ENCODE results near the gene MORN5. TPM values are rescaled to one million over a fixed set of nuclear protein-coding genes. Genes with fewer than 3 reads are reported as not detected.

Gene MORN5
- total and polyA plus RNA-seq, 2 experiments from 2014 or later: not detected

DNA sequence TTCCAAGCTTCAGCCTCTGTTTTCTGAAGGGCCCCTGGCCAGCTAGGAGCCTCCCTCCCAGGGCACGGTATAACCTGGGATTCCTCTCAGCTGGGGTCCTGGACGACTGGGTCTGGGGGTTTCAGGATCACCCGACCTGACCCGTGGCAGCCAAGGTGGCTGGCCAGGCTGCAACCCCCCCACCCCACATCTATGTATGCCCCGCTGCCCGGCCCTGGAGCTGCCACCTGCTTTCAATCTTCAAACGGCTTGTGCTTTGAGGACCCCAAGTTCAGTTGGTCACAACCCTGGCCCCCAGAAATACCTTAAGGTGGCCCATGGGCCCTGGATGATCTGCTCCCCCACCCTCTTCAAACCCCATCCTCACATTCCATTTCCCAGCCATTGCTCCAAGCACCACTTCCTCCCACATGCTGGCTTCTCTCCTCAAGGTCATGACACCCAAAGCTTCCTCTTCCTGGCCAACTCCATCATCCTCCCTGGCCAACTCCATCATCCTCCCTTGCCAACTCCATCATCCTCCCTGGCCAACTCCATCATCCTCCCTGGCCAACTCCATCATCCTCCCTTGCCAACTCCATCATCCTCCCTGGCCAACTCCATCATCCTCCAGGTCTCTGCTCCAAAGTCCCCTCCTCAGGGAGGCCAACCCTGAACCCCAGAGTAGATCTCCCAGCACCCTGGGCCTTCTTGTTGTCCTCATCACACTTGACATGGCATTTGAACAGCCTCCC, 49.4 kb upstream of the MORN5 start:
- Histone ChIP-seq H3K4me3 (no peak overlapping the region), H3K27ac (ENCODE audit: low read depth) (no peak overlapping the region), H3K36me3 (ENCODE audit: insufficient read depth) (no peaks in the 10 kb centered on the region), H3K9me2 (ENCODE audit: insufficient read depth) (0 out of 2 replicates have a peak, but pooled peaks cover 3% of the 10 kb centered on the region), H3K27me3 (ENCODE audit: insufficient read depth) (no peaks in the 10 kb centered on the region), H2AFZ (no peak overlapping the region), H3K79me2 (replicated peaks; ENCODE audit: insufficient read depth) (no peaks in the 10 kb centered on the region), H3F3A (replicated peaks; ENCODE audit: low read depth) (no peaks in the 10 kb centered on the region), H3K4me2 (no peak overlapping the region), H3K4me1 (ENCODE audit: insufficient read depth) (no peaks in the 10 kb centered on the region), H4K20me1 (replicated peaks; ENCODE audit: insufficient read depth) (no peaks in the 10 kb centered on the region)
- no peak for TF ChIP-seq NANOG (IDR thresholded peaks at IDR 0.05; ENCODE audit: borderline replicate concordance)
- TF ChIP-seq EZH2 (IDR thresholded peaks at IDR 0.05; ENCODE audit: low read depth, unreplicated experiment): no peak
- no peak for TF ChIP-seq ZNF331 (CRISPR knock-in tag; IDR thresholded peaks at IDR 0.05; ENCODE audit: low read depth)
- no peak for TF ChIP-seq JUNB (IDR thresholded peaks at IDR 0.05; ENCODE audit: unreplicated experiment)
- no peak for TF ChIP-seq POLR2AphosphoS5 (IDR thresholded peaks at IDR 0.05; ENCODE audit: low read depth)
- TF ChIP-seq, protein P1, sequence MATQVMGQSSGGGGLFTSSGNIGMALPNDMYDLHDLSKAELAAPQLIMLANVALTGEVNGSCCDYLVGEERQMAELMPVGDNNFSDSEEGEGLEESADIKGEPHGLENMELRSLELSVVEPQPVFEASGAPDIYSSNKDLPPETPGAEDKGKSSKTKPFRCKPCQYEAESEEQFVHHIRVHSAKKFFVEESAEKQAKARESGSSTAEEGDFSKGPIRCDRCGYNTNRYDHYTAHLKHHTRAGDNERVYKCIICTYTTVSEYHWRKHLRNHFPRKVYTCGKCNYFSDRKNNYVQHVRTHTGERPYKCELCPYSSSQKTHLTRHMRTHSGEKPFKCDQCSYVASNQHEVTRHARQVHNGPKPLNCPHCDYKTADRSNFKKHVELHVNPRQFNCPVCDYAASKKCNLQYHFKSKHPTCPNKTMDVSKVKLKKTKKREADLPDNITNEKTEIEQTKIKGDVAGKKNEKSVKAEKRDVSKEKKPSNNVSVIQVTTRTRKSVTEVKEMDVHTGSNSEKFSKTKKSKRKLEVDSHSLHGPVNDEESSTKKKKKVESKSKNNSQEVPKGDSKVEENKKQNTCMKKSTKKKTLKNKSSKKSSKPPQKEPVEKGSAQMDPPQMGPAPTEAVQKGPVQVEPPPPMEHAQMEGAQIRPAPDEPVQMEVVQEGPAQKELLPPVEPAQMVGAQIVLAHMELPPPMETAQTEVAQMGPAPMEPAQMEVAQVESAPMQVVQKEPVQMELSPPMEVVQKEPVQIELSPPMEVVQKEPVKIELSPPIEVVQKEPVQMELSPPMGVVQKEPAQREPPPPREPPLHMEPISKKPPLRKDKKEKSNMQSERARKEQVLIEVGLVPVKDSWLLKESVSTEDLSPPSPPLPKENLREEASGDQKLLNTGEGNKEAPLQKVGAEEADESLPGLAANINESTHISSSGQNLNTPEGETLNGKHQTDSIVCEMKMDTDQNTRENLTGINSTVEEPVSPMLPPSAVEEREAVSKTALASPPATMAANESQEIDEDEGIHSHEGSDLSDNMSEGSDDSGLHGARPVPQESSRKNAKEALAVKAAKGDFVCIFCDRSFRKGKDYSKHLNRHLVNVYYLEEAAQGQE (IDR thresholded peaks at IDR 0.05; ENCODE audit: unreplicated experiment): no peak
- no peak for TF ChIP-seq EZH2phosphoT487 (IDR thresholded peaks at IDR 0.05; ENCODE audit: unreplicated experiment)
- TF ChIP-seq, protein P2, sequence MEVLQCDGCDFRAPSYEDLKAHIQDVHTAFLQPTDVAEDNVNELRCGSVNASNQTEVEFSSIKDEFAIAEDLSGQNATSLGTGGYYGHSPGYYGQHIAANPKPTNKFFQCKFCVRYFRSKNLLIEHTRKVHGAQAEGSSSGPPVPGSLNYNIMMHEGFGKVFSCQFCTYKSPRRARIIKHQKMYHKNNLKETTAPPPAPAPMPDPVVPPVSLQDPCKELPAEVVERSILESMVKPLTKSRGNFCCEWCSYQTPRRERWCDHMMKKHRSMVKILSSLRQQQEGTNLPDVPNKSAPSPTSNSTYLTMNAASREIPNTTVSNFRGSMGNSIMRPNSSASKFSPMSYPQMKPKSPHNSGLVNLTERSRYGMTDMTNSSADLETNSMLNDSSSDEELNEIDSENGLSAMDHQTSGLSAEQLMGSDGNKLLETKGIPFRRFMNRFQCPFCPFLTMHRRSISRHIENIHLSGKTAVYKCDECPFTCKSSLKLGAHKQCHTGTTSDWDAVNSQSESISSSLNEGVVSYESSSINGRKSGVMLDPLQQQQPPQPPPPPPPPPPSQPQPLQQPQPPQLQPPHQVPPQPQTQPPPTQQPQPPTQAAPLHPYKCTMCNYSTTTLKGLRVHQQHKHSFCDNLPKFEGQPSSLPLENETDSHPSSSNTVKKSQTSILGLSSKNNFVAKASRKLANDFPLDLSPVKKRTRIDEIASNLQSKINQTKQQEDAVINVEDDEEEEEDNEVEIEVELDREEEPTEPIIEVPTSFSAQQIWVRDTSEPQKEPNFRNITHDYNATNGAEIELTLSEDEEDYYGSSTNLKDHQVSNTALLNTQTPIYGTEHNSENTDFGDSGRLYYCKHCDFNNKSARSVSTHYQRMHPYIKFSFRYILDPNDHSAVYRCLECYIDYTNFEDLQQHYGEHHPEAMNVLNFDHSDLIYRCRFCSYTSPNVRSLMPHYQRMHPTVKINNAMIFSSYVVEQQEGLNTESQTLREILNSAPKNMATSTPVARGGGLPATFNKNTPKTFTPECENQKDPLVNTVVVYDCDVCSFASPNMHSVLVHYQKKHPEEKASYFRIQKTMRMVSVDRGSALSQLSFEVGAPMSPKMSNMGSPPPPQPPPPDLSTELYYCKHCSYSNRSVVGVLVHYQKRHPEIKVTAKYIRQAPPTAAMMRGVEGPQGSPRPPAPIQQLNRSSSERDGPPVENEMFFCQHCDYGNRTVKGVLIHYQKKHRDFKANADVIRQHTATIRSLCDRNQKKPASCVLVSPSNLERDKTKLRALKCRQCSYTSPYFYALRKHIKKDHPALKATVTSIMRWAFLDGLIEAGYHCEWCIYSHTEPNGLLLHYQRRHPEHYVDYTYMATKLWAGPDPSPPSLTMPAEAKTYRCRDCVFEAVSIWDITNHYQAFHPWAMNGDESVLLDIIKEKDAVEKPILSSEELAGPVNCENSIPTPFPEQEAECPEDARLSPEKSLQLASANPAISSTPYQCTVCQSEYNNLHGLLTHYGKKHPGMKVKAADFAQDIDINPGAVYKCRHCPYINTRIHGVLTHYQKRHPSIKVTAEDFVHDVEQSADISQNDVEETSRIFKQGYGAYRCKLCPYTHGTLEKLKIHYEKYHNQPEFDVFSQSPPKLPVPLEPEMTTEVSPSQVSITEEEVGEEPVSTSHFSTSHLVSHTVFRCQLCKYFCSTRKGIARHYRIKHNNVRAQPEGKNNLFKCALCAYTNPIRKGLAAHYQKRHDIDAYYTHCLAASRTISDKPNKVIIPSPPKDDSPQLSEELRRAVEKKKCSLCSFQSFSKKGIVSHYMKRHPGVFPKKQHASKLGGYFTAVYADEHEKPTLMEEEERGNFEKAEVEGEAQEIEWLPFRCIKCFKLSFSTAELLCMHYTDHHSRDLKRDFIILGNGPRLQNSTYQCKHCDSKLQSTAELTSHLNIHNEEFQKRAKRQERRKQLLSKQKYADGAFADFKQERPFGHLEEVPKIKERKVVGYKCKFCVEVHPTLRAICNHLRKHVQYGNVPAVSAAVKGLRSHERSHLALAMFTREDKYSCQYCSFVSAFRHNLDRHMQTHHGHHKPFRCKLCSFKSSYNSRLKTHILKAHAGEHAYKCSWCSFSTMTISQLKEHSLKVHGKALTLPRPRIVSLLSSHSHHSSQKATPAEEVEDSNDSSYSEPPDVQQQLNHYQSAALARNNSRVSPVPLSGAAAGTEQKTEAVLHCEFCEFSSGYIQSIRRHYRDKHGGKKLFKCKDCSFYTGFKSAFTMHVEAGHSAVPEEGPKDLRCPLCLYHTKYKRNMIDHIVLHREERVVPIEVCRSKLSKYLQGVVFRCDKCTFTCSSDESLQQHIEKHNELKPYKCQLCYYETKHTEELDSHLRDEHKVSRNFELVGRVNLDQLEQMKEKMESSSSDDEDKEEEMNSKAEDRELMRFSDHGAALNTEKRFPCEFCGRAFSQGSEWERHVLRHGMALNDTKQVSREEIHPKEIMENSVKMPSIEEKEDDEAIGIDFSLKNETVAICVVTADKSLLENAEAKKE (CRISPR knock-in tag; IDR thresholded peaks at IDR 0.05): no peak
- TF ChIP-seq ZNF114 (CRISPR knock-in tag; IDR thresholded peaks at IDR 0.05): no peak
- no peak for TF ChIP-seq CTCF (conservative IDR thresholded peaks at IDR 0.05; ENCODE audit: low read depth in 2 of 2)
- no peak for TF ChIP-seq STAT1 (IDR thresholded peaks at IDR 0.05; ENCODE audit: unreplicated experiment)
- no peak for TF ChIP-seq CREB1 (CRISPR knock-in tag; IDR thresholded peaks at IDR 0.05; ENCODE audit: low read depth)
- no peak for TF ChIP-seq ETS1 (IDR thresholded peaks at IDR 0.05)
- ATAC-seq (no peak), DNase-seq (ENCODE audit: low spot score) (no peak)
- H3K9me3 Mint-ChIP-seq: no peaks in the 10 kb centered on the region
- H3K4me3 Mint-ChIP-seq: no peak overlapping the region
- H3K4me1 Mint-ChIP-seq: peaks cover 32% of the 10 kb centered on the region
- peaks cover 18% of the 10 kb centered on the region for H3K27me3 Mint-ChIP-seq (ENCODE audit: insufficient read depth, low read depth, poor library complexity)
- H3K36me3 Mint-ChIP-seq (ENCODE audit: low read depth): no peaks in the 10 kb centered on the region
- no peak overlapping the region for H3K27ac Mint-ChIP-seq
